ENCODE data around the gene ZNF75A.

Gene ZNF75A

GRCh38 chr16:3285131-3285530, 20.2 kb upstream of the ZNF75A start:
- POLR2A ChIA-PET: no interaction called here
- no peak for TF ChIP-seq CTCF (IDR thresholded peaks at IDR 0.05; ENCODE audit: insufficient read depth, low read length, missing control alignments)
- CTCF ChIA-PET: interaction anchor here (1.5 kb wide), 1 partner anchor 19 kb away, joined by 3 read pairs; no protein-coding TSS in a partner anchor
- no peak for DNase-seq (ENCODE audit: low read depth, low spot score)
- H3K4me3 ChIP-seq (ENCODE audit: low read depth, low read length): peak overlapping the region; percentile 92

GRCh38 chr16:3289998-3290673, 15.2 kb upstream of the ZNF75A start:
- no peak for TF ChIP-seq CTCF (IDR thresholded peaks at IDR 0.05; ENCODE audit: insufficient read depth, low read length, missing control alignments)

GRCh38 chr16:3292604-3293003, 12.7 kb upstream of the ZNF75A start:
- no peak overlapping the region for H3K4me3 ChIP-seq (ENCODE audit: low read depth, low read length)
- ChIA-PET CTCF (no interaction called here), POLR2A (interaction anchor here (0.6 to 1.0 kb wide), 2 partner anchors 10 to 157 kb away, joined by 3 to 4 read pairs; no protein-coding TSS in a partner anchor)
- no peak for TF ChIP-seq CTCF (IDR thresholded peaks at IDR 0.05; ENCODE audit: insufficient read depth, low read length, missing control alignments)
- peak; percentile 89 for DNase-seq (ENCODE audit: low read depth, low spot score)

More at GRCh38 chr16:3289998-3290673, 15.2 kb upstream of the ZNF75A start:
- no peak overlapping the region for H3K4me3 ChIP-seq (ENCODE audit: low read depth, low read length)
- DNase-seq (ENCODE audit: low read depth, low spot score): no peak
- ChIA-PET POLR2A (interaction anchor here (0.9 kb wide), 1 partner anchor 8 kb away, joined by 3 read pairs; no protein-coding TSS in a partner anchor), CTCF (interaction anchor here (1.3 kb wide), 1 partner anchor 23 kb away, joined by 3 read pairs; no protein-coding TSS in a partner anchor)

- no peak overlapping the region for H3K4me3 ChIP-seq (ENCODE audit: low read depth, low read length)
- DNase-seq (ENCODE audit: low read depth, low spot score): no peak
- ChIA-PET POLR2A (interaction anchor here (0.5 kb wide), 1 partner anchor 87 kb away, joined by 3 read pairs; no protein-coding TSS in a partner anchor), CTCF (no interaction called here)
- TF ChIP-seq CTCF (IDR thresholded peaks at IDR 0.05; ENCODE audit: insufficient read depth, low read length, missing control alignments): no peak
Observed at GRCh38 chr16:3295209-3295608, 10.1 kb upstream of the ZNF75A start.

GRCh38 chr16:3295783-3296182, 9.5 kb upstream of the ZNF75A start:
- POLR2A ChIA-PET: interaction anchor here (0.5 kb wide), 1 partner anchor 87 kb away, joined by 3 read pairs; no protein-coding TSS in a partner anchor
- DNase-seq (ENCODE audit: low read depth, low spot score): no peak
- no peak for TF ChIP-seq CTCF (IDR thresholded peaks at IDR 0.05; ENCODE audit: insufficient read depth, low read length, missing control alignments)
- H3K4me3 ChIP-seq (ENCODE audit: low read depth, low read length): no peak overlapping the region
- CTCF ChIA-PET: no interaction called here

- peak overlapping the region; percentile 92 for H3K4me3 ChIP-seq (ENCODE audit: low read depth, low read length)
- DNase-seq (ENCODE audit: low read depth, low spot score): no peak
- ChIA-PET CTCF (interaction anchor here (0.7 to 1.0 kb wide), 4 partner anchors 8 to 49 kb away, joined by 3 read pairs; no protein-coding TSS in a partner anchor), POLR2A (interaction anchor here (2.0 kb wide), 1 partner anchor 21 kb away, joined by 11 read pairs; the partner anchor contains the start of gene ZNF263)
- no peak for TF ChIP-seq CTCF (IDR thresholded peaks at IDR 0.05; ENCODE audit: insufficient read depth, low read length, missing control alignments)
Observed at GRCh38 chr16:3304370-3304769, 927 bp upstream of the ZNF75A start.
